ENCODE measurements around the gene ARPC2.
A peak's percentile ranks its signal among the peaks of the same experiment; 100 is the strongest.
"Not testable (repeated sequence)": the region's sequence is repeated elsewhere in the genome, so short reads cannot be mapped to it uniquely, and the experiment has no call there.

ARPC2 gene

DNA sequence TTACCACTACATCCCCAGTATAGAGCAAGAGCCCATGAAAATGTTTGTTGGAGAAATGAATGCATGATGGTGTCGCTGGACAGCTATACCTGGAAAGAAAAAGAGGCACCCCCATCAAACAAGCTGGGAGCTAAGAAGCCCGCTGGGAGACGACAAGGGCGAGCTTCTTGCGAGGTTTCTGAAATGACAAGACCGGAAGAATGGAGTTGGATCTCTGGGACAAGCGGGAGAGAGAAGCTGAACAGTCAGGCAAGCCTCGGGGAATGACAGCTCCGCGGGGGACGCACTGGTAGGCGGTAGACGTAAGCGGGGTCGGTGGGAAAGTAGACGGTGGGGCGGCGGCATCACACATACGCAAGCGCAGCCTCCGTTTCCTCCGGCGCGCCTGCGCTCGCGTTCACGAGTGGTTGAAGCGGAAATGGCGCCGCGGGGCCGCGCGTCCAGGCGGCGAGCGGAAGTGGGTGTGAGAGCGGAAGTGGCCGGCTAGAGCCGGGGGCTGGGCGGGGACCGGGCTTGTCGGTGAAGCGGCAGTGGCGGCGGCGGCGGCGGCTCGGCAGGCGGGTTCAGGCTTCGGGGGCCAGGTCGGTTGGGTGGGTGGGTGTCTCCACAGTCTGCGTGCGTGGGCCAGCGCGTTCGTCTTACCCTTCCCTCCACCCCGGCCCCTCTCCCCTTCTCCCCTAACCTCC, at the start of gene ARPC2:
ARPC2 (plus strand) TSS at position 516 of the 686 bp plus-strand sequence. CDS start 282 bp downstream, outside the sequence.
- H3K4me3 Mint-ChIP-seq = peak within 1 kb of the TSS; percentile 96

GRCh38 chr2:218168016-218168415, 49.0 kb upstream of the ARPC2 start:
- Mint-ChIP-seq H3K9me3 (ENCODE audit: low read depth) (no peaks in the 10 kb centered on the region), H3K27ac (no peak overlapping the region), H3K4me3 (no peak overlapping the region), H3K27me3 (peaks cover 5% of the 10 kb centered on the region), H3K4me1 (ENCODE audit: low read depth) (peaks cover 31% of the 10 kb centered on the region), H3K36me3 (no peaks in the 10 kb centered on the region)

More for the DNA sequence above, at the start of gene ARPC2:
- H3K27ac Mint-ChIP-seq = peak within 1 kb of the TSS; percentile 95
- H3K4me1 Mint-ChIP-seq (ENCODE audit: low read depth) = peaks cover 38% of the 10 kb centered on the region
- H3K27me3 Mint-ChIP-seq = no peaks in the 10 kb centered on the region
- H3K9me3 Mint-ChIP-seq (ENCODE audit: low read depth) = no peaks in the 10 kb centered on the region
- peaks cover 11% of the 10 kb centered on the region for H3K36me3 Mint-ChIP-seq

DNA sequence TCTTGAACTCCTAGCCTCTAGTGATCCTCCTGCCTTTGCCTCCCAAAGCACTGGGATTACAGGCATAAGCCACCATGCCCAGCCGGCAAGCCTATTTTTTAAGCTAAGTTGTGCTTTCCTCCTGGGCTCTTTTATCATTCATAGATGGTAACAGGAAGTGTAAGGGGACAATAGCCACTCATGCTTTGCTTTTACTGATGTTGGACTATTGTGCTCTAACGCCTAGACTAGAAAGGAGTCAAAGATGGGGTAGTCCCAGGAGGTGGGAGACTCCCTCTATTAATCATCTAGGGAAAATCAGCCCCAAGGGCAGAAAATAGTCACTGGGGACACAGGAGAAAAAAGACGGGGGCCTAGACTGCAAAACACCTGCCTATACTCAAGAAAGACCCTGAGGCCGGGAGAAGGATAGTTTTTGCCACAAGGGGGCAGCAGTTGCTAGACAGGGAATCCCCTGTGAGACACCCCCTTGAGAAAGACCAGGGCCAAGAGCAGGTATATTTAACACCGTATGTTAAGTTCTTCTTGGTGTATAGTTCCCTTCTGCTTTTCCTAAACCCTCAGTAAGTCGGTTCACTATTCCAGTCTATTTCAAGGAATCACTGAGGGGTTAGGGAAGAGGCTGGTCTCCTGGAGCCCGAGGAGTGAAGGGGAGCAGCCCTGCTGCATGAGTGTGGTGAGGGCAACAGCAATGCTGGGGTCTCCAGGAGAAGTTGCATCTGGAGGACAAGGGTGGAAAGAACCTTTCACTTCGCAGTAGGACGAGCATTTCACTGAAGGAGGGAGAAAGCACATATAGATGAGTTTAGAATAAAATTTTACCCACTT, 48.1 kb upstream of the ARPC2 start:
- Mint-ChIP-seq H3K27me3 (peaks cover 5% of the 10 kb centered on the region), H3K36me3 (no peaks in the 10 kb centered on the region), H3K9me3 (ENCODE audit: low read depth) (no peaks in the 10 kb centered on the region), H3K4me1 (ENCODE audit: low read depth) (peaks cover 31% of the 10 kb centered on the region), H3K4me3 (no peak overlapping the region), H3K27ac (no peak overlapping the region)

DNA sequence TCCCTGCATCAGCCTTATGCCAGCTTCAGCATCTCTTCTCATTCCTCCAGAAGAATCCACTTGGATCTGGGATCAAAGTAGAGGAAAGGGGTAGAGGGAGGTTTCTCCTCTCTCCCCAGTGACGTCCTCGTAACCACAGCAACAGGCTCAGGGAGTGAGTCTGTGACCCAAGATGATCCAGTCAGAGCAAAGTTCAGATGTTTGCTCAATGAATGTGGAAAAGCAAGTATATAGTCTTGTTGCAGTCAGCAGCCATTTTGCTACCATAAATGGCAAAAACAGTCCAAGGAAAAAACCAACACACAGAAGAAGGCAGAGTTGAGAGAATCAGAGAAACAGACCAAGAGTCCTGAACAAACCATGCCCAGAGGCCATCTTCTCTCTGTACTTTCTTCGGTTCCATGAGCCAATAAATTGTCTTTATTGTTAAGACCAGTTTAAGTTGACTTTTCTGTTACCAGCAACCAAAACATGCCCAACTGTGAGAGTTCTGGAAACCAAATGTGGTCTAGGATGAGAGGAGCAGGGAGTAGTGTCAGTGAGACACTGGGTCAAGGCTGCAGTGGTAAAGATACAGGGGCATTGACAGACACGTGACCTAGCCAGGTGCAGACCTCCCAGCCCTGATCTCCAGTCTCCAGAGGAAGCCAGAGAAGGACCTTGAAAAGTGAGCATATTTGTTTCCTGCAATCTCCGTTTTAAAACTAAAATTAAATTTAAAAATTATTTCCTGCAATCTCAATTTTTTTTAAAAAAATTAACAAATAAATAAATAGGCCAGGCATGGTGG, 47.0 kb upstream of the ARPC2 start:
- H3K27me3 Mint-ChIP-seq = peaks cover 5% of the 10 kb centered on the region
- no peak overlapping the region for H3K27ac Mint-ChIP-seq
- peaks cover 31% of the 10 kb centered on the region for H3K4me1 Mint-ChIP-seq (ENCODE audit: low read depth)
- H3K36me3 Mint-ChIP-seq = no peaks in the 10 kb centered on the region
- no peak overlapping the region for H3K4me3 Mint-ChIP-seq
- no peaks in the 10 kb centered on the region for H3K9me3 Mint-ChIP-seq (ENCODE audit: low read depth)

DNA sequence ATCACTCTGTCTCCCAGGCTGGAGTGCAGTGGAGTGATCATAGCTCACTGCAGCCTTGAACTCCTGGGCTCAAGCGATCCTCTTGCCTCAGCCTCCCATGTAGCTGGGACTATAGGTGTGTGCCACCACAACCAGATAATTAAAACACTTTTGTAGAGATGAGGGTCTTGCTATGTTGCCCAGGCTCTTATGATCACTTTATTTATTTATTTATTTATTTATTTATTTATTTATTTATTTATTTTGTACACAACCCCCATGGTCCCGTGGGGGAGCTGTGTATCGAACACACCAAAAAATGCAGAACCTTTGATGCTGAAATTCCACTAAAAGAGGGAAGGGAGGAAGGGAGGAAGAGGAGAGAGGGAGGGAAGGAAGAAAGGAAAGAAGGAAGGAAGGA, 45.2 kb upstream of the ARPC2 start:
- not testable (repeated sequence) for H3K27ac Mint-ChIP-seq; H3K36me3 Mint-ChIP-seq; H3K9me3 Mint-ChIP-seq (ENCODE audit: low read depth); H3K27me3 Mint-ChIP-seq; H3K4me3 Mint-ChIP-seq
- peaks cover 23% of the 10 kb centered on the region for H3K4me1 Mint-ChIP-seq (ENCODE audit: low read depth)

- no peaks in the 10 kb centered on the region for H3K36me3 Mint-ChIP-seq
- H3K9me3 Mint-ChIP-seq (ENCODE audit: low read depth) = no peaks in the 10 kb centered on the region
- no peak overlapping the region for H3K4me3 Mint-ChIP-seq
- no peak overlapping the region for H3K27ac Mint-ChIP-seq
- H3K27me3 Mint-ChIP-seq = peaks cover 5% of the 10 kb centered on the region
- peaks cover 12% of the 10 kb centered on the region for H3K4me1 Mint-ChIP-seq (ENCODE audit: low read depth)
These were observed 44.1 kb upstream of the ARPC2 start for GRCh38 chr2:218172845-218173244.

DNA sequence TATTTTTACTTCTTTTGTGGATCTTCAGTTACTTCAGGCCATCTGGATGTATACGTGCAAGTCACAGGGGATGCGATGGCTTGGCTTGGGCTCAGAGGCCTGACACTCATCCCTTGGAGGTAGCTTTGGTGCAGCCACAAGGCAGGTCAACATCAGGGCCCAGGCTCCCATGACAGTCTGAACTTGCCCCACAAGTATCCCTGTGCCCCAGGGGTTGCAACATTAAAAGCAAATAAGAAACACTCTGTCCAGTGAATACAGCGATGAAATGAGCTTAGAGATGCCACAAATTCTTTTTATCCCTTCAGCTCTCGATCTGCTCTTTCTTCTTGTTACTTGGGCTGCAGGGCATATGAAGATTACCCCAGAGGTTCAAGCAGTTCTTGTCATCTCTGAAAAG, 37.2 kb upstream of the ARPC2 start:
- no peaks in the 10 kb centered on the region for H3K4me1 Mint-ChIP-seq (ENCODE audit: low read depth)
- H3K27ac Mint-ChIP-seq = no peak overlapping the region
- no peaks in the 10 kb centered on the region for H3K36me3 Mint-ChIP-seq
- no peak overlapping the region for H3K4me3 Mint-ChIP-seq
- H3K27me3 Mint-ChIP-seq = no peaks in the 10 kb centered on the region
- H3K9me3 Mint-ChIP-seq (ENCODE audit: low read depth) = no peaks in the 10 kb centered on the region

DNA sequence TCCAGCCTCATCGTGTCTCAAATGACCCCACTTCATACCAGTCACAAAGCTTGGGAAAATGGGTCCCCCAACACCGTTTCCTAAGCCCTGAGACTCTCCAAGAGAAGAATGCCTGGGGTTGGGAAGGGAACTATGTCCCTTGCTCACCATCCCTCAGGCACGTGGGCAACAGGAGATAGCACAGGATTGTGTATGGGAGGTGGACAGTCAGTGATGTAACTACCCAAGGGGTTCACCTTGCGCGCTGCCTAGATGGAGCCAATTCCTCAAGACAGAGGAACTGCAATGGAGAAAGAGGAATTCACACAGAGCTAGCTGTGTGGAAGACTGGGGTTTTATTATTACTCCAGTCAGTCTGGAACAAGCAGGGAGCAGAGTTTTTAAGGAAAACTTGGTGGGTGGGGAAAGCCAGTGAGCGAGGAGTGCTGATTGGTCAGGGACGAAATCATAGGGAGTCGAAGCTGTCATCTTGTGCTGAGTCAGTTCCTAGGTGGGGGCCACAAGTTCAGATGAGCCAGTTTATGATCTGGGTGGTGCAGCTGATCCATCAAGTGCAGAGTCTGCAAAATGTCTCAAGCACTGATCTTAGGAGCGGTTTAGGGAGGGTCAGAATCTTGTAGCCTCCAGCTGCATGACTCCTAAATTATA, 36.4 kb upstream of the ARPC2 start:
- Mint-ChIP-seq H3K4me1 (ENCODE audit: low read depth) (no peaks in the 10 kb centered on the region), H3K27ac (no peak overlapping the region), H3K4me3 (no peak overlapping the region), H3K9me3 (ENCODE audit: low read depth) (no peaks in the 10 kb centered on the region), H3K27me3 (no peaks in the 10 kb centered on the region), H3K36me3 (no peaks in the 10 kb centered on the region)

GRCh38 chr2:218184331-218184730, 32.7 kb upstream of the ARPC2 start:
- Mint-ChIP-seq H3K27ac (no peak overlapping the region), H3K27me3 (no peaks in the 10 kb centered on the region), H3K4me1 (ENCODE audit: low read depth) (peaks cover 9% of the 10 kb centered on the region), H3K9me3 (ENCODE audit: low read depth) (no peaks in the 10 kb centered on the region), H3K4me3 (no peak overlapping the region), H3K36me3 (no peaks in the 10 kb centered on the region)

GRCh38 chr2:218186355-218186766, 30.6 kb upstream of the ARPC2 start:
- H3K27me3 Mint-ChIP-seq = no peaks in the 10 kb centered on the region
- peaks cover 9% of the 10 kb centered on the region for H3K4me1 Mint-ChIP-seq (ENCODE audit: low read depth)
- H3K36me3 Mint-ChIP-seq = no peaks in the 10 kb centered on the region
- no peak overlapping the region for H3K27ac Mint-ChIP-seq
- H3K4me3 Mint-ChIP-seq = no peak overlapping the region
- H3K9me3 Mint-ChIP-seq (ENCODE audit: low read depth) = no peaks in the 10 kb centered on the region

DNA sequence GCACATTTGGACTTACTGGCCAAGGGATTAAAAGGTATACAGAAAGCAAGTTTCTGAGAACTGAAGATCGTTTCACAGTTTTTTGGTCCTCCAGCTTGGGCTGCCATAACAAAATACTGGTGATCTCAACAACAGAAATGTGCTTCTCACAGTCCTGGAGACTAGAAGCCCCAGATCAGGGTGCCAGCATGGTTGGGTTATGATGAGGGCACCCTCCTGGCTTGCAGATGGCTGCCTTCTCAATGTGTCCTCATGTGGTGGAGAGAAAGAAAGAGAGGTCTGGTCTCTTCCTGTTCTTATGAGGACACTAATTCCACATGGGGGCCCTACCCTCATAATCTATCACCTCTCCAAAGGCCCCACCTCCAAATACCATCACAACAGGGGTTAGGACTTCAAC, 30.1 kb upstream of the ARPC2 start:
- peaks cover 9% of the 10 kb centered on the region for H3K4me1 Mint-ChIP-seq (ENCODE audit: low read depth)
- no peaks in the 10 kb centered on the region for H3K36me3 Mint-ChIP-seq
- no peak overlapping the region for H3K4me3 Mint-ChIP-seq
- H3K27me3 Mint-ChIP-seq = no peaks in the 10 kb centered on the region
- H3K27ac Mint-ChIP-seq = no peak overlapping the region
- no peaks in the 10 kb centered on the region for H3K9me3 Mint-ChIP-seq (ENCODE audit: low read depth)

DNA sequence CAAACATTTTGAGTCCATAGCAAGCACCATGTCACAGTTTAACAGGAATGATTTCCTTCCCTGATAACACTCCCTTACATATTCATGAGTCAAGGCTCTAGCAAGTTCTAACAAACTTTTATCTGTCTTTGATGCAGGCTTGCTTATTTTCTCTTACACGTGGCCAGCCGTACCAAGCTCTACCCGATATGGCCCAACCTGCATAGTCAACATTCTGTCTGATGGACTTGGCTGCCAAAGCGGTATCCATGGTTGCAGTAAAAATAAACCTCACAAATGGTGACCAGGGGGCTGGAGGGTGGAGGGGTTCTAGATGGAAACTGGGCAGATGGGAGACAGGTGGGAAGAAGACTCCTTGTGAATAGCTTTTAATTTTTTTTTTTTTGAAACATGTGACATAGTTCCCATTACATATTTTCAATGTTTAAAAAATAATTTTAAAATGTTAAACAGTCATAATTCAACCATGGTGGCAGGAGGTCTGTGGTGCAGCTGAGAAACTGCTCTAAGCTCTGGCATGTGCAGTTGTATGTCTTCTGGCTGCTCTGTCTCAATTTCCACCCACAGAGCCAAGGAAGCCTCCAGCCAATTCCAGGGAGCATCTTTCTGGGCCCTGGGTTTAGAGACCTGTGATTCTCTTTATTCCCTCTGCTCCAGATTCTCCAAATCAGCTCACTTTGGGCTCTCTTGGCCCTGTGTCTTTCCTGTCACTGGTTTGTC, 29.5 kb upstream of the ARPC2 start:
- no peaks in the 10 kb centered on the region for H3K9me3 Mint-ChIP-seq (ENCODE audit: low read depth)

DNA sequence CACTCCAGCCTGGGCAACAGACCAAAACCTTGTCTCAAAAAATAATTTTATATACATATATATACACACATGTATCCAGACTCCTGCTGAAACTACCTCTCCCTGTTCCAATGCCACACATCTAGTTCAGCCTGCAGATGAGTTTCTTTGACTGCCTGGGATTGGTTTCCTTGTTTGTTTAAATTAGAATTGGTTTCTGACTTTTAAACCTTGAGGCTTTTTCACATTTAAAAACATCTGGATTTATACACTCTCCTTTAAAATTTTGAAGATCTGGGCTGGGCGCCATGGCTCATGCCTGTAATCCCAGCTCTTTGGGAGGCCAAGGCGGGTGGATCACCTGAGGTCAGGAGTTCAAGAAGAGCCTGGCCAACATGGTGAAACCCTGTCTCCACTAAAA, 28.5 kb upstream of the ARPC2 start:
- H3K9me3 Mint-ChIP-seq (ENCODE audit: low read depth) = no peaks in the 10 kb centered on the region
- no peak overlapping the region for H3K27ac Mint-ChIP-seq
- H3K36me3 Mint-ChIP-seq = no peaks in the 10 kb centered on the region

More for the DNA sequence above, 29.5 kb upstream of the ARPC2 start:
- Mint-ChIP-seq H3K27me3 (no peaks in the 10 kb centered on the region), H3K4me1 (ENCODE audit: low read depth) (peaks cover 9% of the 10 kb centered on the region), H3K4me3 (no peak overlapping the region), H3K27ac (no peak overlapping the region), H3K36me3 (no peaks in the 10 kb centered on the region)

DNA sequence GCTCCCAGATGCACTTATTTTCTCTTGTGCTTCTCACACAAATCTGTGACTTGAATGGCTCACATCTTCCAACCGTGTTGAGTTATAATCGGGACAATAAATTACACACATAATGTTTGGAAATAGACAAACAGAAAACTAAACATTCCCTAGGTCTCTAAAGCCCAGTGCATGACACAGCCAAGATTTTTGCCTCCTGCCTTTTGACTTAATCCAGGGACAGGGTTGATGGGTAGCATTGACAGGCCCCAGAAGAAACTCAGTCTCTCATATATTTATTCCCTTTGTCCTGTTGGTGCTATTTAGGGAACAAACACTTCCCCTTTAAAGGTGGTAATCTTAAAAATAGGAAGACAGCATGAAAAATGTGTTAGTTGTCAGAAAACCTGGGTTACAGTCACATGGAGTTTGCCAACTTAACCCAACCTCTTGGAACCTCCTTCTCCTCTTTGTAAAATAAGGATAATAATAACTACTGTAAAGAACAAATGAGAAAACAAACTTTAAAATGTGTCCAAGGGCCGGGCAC, 24.0 kb upstream of the ARPC2 start:
- H3K36me3 Mint-ChIP-seq = no peaks in the 10 kb centered on the region
- H3K4me3 Mint-ChIP-seq = no peak overlapping the region
- H3K27me3 Mint-ChIP-seq = no peaks in the 10 kb centered on the region
- H3K9me3 Mint-ChIP-seq (ENCODE audit: low read depth) = no peaks in the 10 kb centered on the region
- H3K27ac Mint-ChIP-seq = no peak overlapping the region
- no peaks in the 10 kb centered on the region for H3K4me1 Mint-ChIP-seq (ENCODE audit: low read depth)

More for the DNA sequence above, 28.5 kb upstream of the ARPC2 start:
- Mint-ChIP-seq H3K4me3 (no peak overlapping the region), H3K4me1 (ENCODE audit: low read depth) (peaks cover 9% of the 10 kb centered on the region), H3K27me3 (no peaks in the 10 kb centered on the region)

All from activated naive CD8-positive, alpha-beta T cell (primary cell).